NB4 (cell line): Measurements from ENCODE around the gene RFPL1.

ENCODE experiments used
- DNase-seq: peaks from one replicate; pipeline ENCODE4 v3.0.0; 2010; ENCODE audit warnings: low read depth
- H3K4me3 ChIP-seq: one replicate; pipeline ENCODE4 v1.5.1; 2011; ENCODE audit warnings: mild to moderate bottlenecking, low read depth, low read length, moderate library complexity
- MYC ChIP-seq: IDR thresholded peaks from 2 replicates; pipeline ENCODE4 v1.6.1; 2011; ENCODE audit warnings: low read depth, low read length
- POLR2A ChIP-seq: IDR thresholded peaks from 2 replicates; pipeline ENCODE4 v1.6.1; 2011; ENCODE audit warnings: mild to moderate bottlenecking; ENCODE audit not compliant: insufficient read length; ENCODE audit errors: extremely low read depth
- TF ChIP-seq, protein P1 (sequence below): IDR thresholded peaks from one replicate; pipeline ENCODE4 v1.5.1; 2012; ENCODE audit warnings: low read depth, low read length
- TF ChIP-seq, protein P2 (sequence below): IDR thresholded peaks from 2 replicates; pipeline ENCODE4 v1.6.1; 2011; ENCODE audit warnings: low read depth, low read length

The RFPL1 gene

DNA sequence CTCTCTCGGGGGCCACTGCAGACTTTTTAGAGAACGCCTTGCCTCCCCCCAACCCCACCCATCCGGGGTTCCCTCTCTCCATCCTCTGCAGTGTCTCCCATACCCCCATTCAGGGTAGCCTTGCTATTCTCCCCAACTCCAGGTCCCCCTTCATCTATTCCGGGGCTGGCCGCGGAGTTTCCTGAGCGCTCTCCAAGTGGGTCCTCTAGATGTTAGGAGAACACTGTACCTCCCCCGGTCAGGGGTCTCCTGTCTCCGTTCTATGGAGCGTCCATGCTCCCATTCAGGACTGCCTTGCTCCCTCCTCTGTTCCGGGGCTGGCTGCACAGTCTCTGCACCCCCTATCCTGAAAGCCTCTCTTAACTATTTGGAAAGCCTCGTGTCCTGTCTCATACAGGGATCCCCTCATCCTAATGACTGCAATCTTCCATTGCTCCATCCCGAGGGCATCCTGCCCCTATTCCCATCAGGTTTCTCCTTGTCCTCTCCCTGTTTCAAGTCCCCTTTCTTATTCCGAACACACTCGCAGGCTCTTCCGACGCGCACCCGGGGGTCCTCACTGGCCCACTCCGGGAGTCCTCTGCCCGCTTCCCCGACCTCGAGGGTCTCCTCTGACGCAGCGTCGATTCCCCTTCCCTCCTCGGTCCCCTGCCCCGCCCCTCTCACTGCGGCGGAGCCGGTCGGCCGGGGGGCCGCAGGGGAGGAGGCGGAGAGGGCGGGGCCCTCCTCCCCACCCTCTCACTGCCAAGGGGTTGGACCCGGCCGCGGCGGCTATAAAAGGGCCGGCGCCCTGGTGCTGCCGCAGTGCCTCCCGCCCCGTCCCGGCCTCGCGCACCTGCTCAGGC is 41.3 kb downstream of the RFPL1 start, which contains the start of gene NEFH:
NEFH (plus strand) TSS at position 802 of the 845 bp plus-strand sequence. CDS start 45 bp downstream, outside the sequence.
- DNase-seq, result no peak
- H3K4me3 ChIP-seq, result no peak within 1 kb of the TSS
- TF ChIP-seq POLR2A (no peak), MYC (no peak)
- TF ChIP-seq, protein P1, sequence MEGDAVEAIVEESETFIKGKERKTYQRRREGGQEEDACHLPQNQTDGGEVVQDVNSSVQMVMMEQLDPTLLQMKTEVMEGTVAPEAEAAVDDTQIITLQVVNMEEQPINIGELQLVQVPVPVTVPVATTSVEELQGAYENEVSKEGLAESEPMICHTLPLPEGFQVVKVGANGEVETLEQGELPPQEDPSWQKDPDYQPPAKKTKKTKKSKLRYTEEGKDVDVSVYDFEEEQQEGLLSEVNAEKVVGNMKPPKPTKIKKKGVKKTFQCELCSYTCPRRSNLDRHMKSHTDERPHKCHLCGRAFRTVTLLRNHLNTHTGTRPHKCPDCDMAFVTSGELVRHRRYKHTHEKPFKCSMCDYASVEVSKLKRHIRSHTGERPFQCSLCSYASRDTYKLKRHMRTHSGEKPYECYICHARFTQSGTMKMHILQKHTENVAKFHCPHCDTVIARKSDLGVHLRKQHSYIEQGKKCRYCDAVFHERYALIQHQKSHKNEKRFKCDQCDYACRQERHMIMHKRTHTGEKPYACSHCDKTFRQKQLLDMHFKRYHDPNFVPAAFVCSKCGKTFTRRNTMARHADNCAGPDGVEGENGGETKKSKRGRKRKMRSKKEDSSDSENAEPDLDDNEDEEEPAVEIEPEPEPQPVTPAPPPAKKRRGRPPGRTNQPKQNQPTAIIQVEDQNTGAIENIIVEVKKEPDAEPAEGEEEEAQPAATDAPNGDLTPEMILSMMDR, result no peak
- TF ChIP-seq, protein P2, sequence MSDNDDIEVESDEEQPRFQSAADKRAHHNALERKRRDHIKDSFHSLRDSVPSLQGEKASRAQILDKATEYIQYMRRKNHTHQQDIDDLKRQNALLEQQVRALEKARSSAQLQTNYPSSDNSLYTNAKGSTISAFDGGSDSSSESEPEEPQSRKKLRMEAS, result no peak

DNA sequence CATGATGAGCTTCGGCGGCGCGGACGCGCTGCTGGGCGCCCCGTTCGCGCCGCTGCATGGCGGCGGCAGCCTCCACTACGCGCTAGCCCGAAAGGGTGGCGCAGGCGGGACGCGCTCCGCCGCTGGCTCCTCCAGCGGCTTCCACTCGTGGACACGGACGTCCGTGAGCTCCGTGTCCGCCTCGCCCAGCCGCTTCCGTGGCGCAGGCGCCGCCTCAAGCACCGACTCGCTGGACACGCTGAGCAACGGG is 41.8 kb downstream of the RFPL1 start:
- no peak overlapping the region for H3K4me3 ChIP-seq
- TF ChIP-seq MYC (no peak), POLR2A (no peak)
- TF ChIP-seq, protein P1, result no peak
- TF ChIP-seq, protein P2, result no peak
- DNase-seq, result no peak

DNA sequence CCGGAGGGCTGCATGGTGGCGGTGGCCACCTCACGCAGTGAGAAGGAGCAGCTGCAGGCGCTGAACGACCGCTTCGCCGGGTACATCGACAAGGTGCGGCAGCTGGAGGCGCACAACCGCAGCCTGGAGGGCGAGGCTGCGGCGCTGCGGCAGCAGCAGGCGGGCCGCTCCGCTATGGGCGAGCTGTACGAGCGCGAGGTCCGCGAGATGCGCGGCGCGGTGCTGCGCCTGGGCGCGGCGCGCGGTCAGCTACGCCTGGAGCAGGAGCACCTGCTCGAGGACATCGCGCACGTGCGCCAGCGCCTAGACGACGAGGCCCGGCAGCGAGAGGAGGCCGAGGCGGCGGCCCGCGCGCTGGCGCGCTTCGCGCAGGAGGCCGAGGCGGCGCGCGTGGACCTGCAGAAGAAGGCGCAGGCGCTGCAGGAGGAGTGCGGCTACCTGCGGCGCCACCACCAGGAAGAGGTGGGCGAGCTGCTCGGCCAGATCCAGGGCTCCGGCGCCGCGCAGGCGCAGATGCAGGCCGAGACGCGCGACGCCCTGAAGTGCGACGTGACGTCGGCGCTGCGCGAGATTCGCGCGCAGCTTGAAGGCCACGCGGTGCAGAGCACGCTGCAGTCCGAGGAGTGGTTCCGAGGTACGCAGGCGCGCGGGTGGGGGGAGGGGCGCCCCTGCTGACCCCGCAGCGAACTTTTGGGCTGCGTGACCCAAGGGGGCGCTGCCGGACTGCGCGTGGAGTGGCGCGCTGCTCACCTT is 42.3 kb downstream of the RFPL1 start:
- DNase-seq, result no peak
- H3K4me3 ChIP-seq, result no peak overlapping the region
- TF ChIP-seq, protein P1, result no peak
- TF ChIP-seq MYC, result no peak
- TF ChIP-seq, protein P2, result no peak
- no peak for TF ChIP-seq POLR2A

DNA sequence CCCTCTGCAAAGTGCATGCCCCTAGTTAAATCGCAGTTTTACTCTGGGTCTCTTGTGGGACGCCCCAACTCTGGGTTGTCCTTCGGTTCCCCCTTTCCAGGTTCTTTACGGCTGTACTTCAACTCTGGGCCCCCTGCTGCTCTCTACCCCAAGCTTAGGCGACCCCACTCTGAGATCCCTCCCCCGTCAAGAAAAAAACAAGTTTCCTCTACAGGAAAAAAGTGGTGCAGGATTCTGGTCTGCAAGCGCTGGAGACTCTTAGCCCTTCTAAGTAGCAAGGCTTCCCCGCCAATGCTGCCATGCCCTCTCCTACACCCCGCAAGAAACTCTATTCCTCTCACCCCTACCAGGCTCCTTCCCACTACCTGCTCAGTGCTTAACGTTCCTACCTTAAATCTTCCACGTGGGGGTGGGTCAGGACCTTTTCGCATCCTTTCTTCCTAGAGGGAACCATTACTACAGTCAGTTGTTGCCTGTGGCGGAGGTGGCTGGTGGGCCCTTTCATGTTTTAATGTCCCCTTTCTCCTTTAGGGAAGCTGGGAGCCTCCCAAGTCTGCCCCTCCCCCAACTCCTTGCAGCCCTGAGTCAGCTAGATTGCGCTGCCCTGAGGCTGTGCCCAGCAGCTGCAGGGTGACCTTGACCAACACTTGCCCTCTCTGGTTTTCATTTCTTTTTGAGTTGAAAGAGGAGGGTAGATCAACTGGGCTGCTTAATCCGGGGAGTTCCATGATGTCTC is 43.0 kb downstream of the RFPL1 start:
- TF ChIP-seq, protein P2, result no peak
- TF ChIP-seq, protein P1, result no peak
- no peak for TF ChIP-seq MYC
- no peak for TF ChIP-seq POLR2A
- no peak overlapping the region for H3K4me3 ChIP-seq
- no peak for DNase-seq

DNA sequence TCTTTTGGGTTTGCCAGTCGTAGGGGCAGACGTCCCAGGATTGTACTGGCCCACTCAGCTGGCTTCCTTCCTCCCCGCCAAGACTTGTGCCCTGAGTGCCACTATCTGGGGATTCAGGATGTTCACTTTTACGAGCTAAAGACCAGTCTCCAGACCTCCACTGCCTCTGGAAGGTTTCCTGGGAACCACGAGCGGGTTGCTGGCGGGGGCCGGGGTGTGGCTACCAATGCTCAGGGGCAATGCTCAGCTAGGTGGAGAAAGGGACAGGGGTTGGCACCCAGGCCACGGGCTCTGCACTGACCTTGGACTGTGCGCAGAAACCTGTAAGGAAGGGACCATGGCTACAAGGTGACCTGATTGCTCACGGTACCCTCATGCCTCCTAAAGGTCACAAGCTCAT is 43.9 kb downstream of the RFPL1 start:
- TF ChIP-seq MYC (no peak), POLR2A (no peak)
- TF ChIP-seq, protein P2, result no peak
- TF ChIP-seq, protein P1, result no peak
- no peak overlapping the region for H3K4me3 ChIP-seq
- DNase-seq, result no peak
